Measurements from ENCODE around the gene MC1R. TPM values are rescaled to one million over a fixed set of nuclear protein-coding genes. Genes with fewer than 3 reads are reported as not detected.

MC1R gene
- total and polyA plus RNA-seq, 2 of the 4 experiments (the other 2 are of a cell fraction), result 3.8 to 9.5 TPM

DNA sequence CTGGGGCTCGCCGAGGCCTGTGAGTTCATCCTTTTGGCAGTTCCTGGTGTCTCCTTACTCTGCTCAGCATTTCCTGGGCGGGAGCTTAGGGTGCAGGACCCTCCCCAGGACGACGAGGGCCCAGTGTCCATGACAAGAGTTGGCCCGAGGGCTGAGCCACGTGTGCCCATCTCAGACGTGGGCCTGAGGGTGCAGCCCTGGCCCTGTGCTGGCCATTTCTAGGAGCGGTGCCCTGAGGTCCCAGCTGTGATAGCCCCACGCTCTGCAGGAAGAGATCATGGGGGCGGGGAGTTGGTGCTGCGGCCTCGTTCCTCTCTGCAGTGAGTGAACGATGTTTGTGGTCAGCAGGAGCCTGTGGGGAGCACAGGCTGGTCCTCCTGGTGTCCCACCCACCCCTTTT is 6.0 kb upstream of the MC1R start:
- no peak overlapping the region for H4K8ac ChIP-seq (ENCODE audit: low read depth in 2 of 2, low read length in 2 of 2)
- no peak overlapping the region for H3K27ac ChIP-seq (ENCODE audit: insufficient read depth, low read length)
- POLR2A ChIA-PET (ENCODE audit: unreplicated experiment), result no interaction called here
- H3K9ac ChIP-seq (ENCODE audit: low read depth, low read length), result no peak overlapping the region
- no peak overlapping the region for H4K91ac ChIP-seq (ENCODE audit: insufficient read depth, low read depth, low read length)
- WGBS, 2 experiments (ENCODE audit: extremely low coverage in 2 of 2, insufficient read length in 1 of 2), result 89% methylated on average over 7 of the region's 14 CpGs; no CpG with 5 or more reads in 1 of the 2 experiments
- H3K4me2 ChIP-seq (ENCODE audit: low read depth, low read length), result no peak overlapping the region
- H3K18ac ChIP-seq (ENCODE audit: low read depth, low read length), result no peak overlapping the region
- H2BK20ac ChIP-seq (ENCODE audit: low read depth, low read length), result no peak overlapping the region
- H3K23ac ChIP-seq (ENCODE audit: low read depth, low read length), result no peak overlapping the region
- DNase-seq (no peak), ATAC-seq (ENCODE audit: low read depth) (no peak)
- no peak overlapping the region for H2AK5ac ChIP-seq (ENCODE audit: low read depth, low read length)
- H3K27me3 ChIP-seq (ENCODE audit: control insufficient read depth, insufficient read depth, low read length), result no peaks in the 10 kb centered on the region
- H2BK5ac ChIP-seq (ENCODE audit: low read depth, low read length, poor library complexity, severe bottlenecking), result no peak overlapping the region
- H3K4me3 ChIP-seq (ENCODE audit: insufficient read depth, low read depth, low read length), result no peak overlapping the region
- dilution Hi-C loops (cut with HindIII; ENCODE audit: low sequenced_read_pairs, unreplicated experiment) (no loop called here), in situ Hi-C loops (cut with MboI; ENCODE audit: low sequenced_read_pairs) (no loop called here), intact Hi-C loops (cut with micrococcal nuclease) (no loop called here)
- no peak overlapping the region for H4K5ac ChIP-seq (ENCODE audit: low read depth, low read length)
- H2BK15ac ChIP-seq (ENCODE audit: low read depth, low read length), result no peak overlapping the region
- TF ChIP-seq MXI1 (IDR thresholded peaks at IDR 0.05; ENCODE audit: borderline replicate concordance, low read depth, low read length) (no peak), RCOR1 (IDR thresholded peaks at IDR 0.05; ENCODE audit: insufficient replicate concordance, low read length) (no peak), MAFK (IDR thresholded peaks at IDR 0.05; ENCODE audit: low read depth, low read length) (no peak), NFE2L2 (IDR thresholded peaks at IDR 0.05; ENCODE audit: low read depth, low read length) (no peak), MAZ (IDR thresholded peaks at IDR 0.05; ENCODE audit: borderline replicate concordance, low read depth, low read length) (no peak), SMC3 (IDR thresholded peaks at IDR 0.05; ENCODE audit: low read depth, low read length) (no peak), CHD1 (IDR thresholded peaks at IDR 0.05; ENCODE audit: low read depth, low read length) (no peak), BHLHE40 (IDR thresholded peaks at IDR 0.05; ENCODE audit: low read depth, low read length) (no peak)
- TF ChIP-seq, protein P1, sequence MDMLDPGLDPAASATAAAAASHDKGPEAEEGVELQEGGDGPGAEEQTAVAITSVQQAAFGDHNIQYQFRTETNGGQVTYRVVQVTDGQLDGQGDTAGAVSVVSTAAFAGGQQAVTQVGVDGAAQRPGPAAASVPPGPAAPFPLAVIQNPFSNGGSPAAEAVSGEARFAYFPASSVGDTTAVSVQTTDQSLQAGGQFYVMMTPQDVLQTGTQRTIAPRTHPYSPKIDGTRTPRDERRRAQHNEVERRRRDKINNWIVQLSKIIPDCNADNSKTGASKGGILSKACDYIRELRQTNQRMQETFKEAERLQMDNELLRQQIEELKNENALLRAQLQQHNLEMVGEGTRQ (IDR thresholded peaks at IDR 0.05; ENCODE audit: low read depth, low read length), result no peak
- TF ChIP-seq, protein P2, sequence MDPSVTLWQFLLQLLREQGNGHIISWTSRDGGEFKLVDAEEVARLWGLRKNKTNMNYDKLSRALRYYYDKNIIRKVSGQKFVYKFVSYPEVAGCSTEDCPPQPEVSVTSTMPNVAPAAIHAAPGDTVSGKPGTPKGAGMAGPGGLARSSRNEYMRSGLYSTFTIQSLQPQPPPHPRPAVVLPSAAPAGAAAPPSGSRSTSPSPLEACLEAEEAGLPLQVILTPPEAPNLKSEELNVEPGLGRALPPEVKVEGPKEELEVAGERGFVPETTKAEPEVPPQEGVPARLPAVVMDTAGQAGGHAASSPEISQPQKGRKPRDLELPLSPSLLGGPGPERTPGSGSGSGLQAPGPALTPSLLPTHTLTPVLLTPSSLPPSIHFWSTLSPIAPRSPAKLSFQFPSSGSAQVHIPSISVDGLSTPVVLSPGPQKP (IDR thresholded peaks at IDR 0.05; ENCODE audit: borderline replicate concordance, low read depth, low read length), result no peak
- TF ChIP-seq, protein P3, sequence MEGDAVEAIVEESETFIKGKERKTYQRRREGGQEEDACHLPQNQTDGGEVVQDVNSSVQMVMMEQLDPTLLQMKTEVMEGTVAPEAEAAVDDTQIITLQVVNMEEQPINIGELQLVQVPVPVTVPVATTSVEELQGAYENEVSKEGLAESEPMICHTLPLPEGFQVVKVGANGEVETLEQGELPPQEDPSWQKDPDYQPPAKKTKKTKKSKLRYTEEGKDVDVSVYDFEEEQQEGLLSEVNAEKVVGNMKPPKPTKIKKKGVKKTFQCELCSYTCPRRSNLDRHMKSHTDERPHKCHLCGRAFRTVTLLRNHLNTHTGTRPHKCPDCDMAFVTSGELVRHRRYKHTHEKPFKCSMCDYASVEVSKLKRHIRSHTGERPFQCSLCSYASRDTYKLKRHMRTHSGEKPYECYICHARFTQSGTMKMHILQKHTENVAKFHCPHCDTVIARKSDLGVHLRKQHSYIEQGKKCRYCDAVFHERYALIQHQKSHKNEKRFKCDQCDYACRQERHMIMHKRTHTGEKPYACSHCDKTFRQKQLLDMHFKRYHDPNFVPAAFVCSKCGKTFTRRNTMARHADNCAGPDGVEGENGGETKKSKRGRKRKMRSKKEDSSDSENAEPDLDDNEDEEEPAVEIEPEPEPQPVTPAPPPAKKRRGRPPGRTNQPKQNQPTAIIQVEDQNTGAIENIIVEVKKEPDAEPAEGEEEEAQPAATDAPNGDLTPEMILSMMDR (conservative IDR thresholded peaks at IDR 0.05; ENCODE audit: low read depth, low read length), result no peak
- H3K56ac ChIP-seq (ENCODE audit: extremely low read depth, insufficient read depth, low read length), result no peak overlapping the region
- peaks cover 0 to 22% of the 10 kb centered on the region in 2 experiments; a peak in 3 of 4 replicates for H3K79me1 ChIP-seq (ENCODE audit: low read depth in 1 of 2, low read length in 2 of 2)
- H2AFZ ChIP-seq (replicated peaks; ENCODE audit: low read length, poor library complexity), result no peak overlapping the region
- H3K14ac ChIP-seq (replicated peaks; ENCODE audit: low read depth, low read length), result no peak overlapping the region
- H3K9me3 ChIP-seq (ENCODE audit: control insufficient read depth, insufficient read depth, low read length), result no peaks in the 10 kb centered on the region
- H2BK120ac ChIP-seq (ENCODE audit: low read depth, low read length), result no peak overlapping the region
- no TSS peak for BruUV-seq (replicated peaks)
- H3K4ac ChIP-seq (ENCODE audit: low read depth, low read length), result no peak overlapping the region
- peaks cover 2% of the 10 kb centered on the region for H3K4me1 ChIP-seq (ENCODE audit: control insufficient read depth, insufficient read depth, low read length)
- H4K20me1 ChIP-seq (ENCODE audit: insufficient read depth, low read length), result peaks cover 10% of the 10 kb centered on the region
- peaks cover 42% of the 10 kb centered on the region for H3K36me3 ChIP-seq (ENCODE audit: control insufficient read depth, insufficient read depth, low read length)
- peaks cover 5% of the 10 kb centered on the region; the same call in 1 of the 2 replicates for H3K9me1 ChIP-seq (ENCODE audit: insufficient read depth, low read length)
- H2AK9ac ChIP-seq (replicated peaks; ENCODE audit: low read depth, low read length, poor library complexity), result no peak overlapping the region
- CTCF ChIA-PET, result no interaction called here

Data from IMR-90 (cell line).